HCT116 (cell line): ENCODE results near the gene EARS2.

Experiments
- CBX3 ChIP-seq: IDR thresholded peaks from 2 replicates; pipeline ENCODE4 v1.6.1; 2012; ENCODE audit warnings: low read depth
- CEBPB ChIP-seq: IDR thresholded peaks from 2 replicates; pipeline ENCODE4 v1.6.1; 2012; ENCODE audit warnings: low read depth
- CTCF ChIP-seq, 3 experiments: fragments of 200-600 bp in 1 of 3; sonication (generic) in 1 of 3; IDR thresholded peaks in 2 of 3; conservative IDR thresholded peaks in 1 of 3; 2 replicates each; pipeline ENCODE4 v1.5.1; 2012 to 2017; ENCODE audit warnings: low read depth in 2 of 3, low read length in 2 of 3, antibody characterized with exemption in 1 of 3, borderline replicate concordance in 1 of 3, control low read depth in 1 of 3, mild to moderate bottlenecking in 1 of 3, mixed read lengths in 1 of 3, mixed run types in 1 of 3, moderate library complexity in 1 of 3; ENCODE audit not compliant: insufficient read depth in 1 of 3
- ELF1 ChIP-seq: IDR thresholded peaks from 2 replicates; pipeline ENCODE4 v1.6.1; 2012; ENCODE audit warnings: low read depth, borderline replicate concordance
- EZH2 ChIP-seq: fragments of 200-600 bp; sonication (generic); IDR thresholded peaks from 2 replicates; pipeline ENCODE4 v1.6.1; 2017; ENCODE audit warnings: antibody characterized with exemption, mixed run types
- FOSL1 ChIP-seq: IDR thresholded peaks from 2 replicates; pipeline ENCODE4 v1.6.1; 2012; ENCODE audit warnings: low read depth
- POLR2A ChIP-seq: IDR thresholded peaks from 2 replicates; pipeline ENCODE4 v1.7.0; 2011; ENCODE audit warnings: borderline replicate concordance; ENCODE audit not compliant: insufficient read depth, insufficient read length; ENCODE audit errors: extremely low read depth
- SIN3A ChIP-seq: IDR thresholded peaks from 2 replicates; pipeline ENCODE4 v1.6.1; 2012; ENCODE audit warnings: low read depth
- SP1 ChIP-seq: IDR thresholded peaks from 2 replicates; pipeline ENCODE4 v1.6.1; 2012; ENCODE audit warnings: low read depth
- YY1 ChIP-seq: IDR thresholded peaks from 2 replicates; pipeline ENCODE4 v1.6.1; 2011; ENCODE audit warnings: low read length, low read depth, moderate library complexity, mild to moderate bottlenecking; ENCODE audit not compliant: insufficient replicate concordance; ENCODE audit errors: extremely low read depth
- ZBTB33 ChIP-seq: IDR thresholded peaks from 2 replicates; pipeline ENCODE4 v1.6.1; 2011; ENCODE audit warnings: mild to moderate bottlenecking, low read length, moderate library complexity; ENCODE audit not compliant: insufficient replicate concordance; ENCODE audit errors: extremely low read depth
- ZNF274 ChIP-seq: fragments of 200-500 bp; sonication (Bioruptor generic); IDR thresholded peaks from 2 replicates; pipeline ENCODE4 v1.6.1; 2014; ENCODE audit warnings: mild to moderate bottlenecking, low read depth, low read length, inconsistent platforms
- TF ChIP-seq, protein P1 (sequence below): IDR thresholded peaks from 2 replicates; pipeline ENCODE4 v1.6.1; 2012; ENCODE audit warnings: low read depth
- TF ChIP-seq, protein P2 (sequence below): IDR thresholded peaks from 2 replicates; pipeline ENCODE4 v1.6.1; 2012

- TF ChIP-seq CBX3 (no peak), EZH2 (no peak), ZNF274 (no peak), CTCF (IDR thresholded peaks at IDR 0.05 in 2 of 3, conservative IDR thresholded peaks at IDR 0.05 in 1 of 3; ENCODE audit: borderline replicate concordance in 1 of 3, insufficient read depth in 1 of 3, low read depth in 2 of 3, low read length in 2 of 3) (no peak), SIN3A (no peak), FOSL1 (no peak), SP1 (no peak), ZBTB33 (no peak), POLR2A (no peak), YY1 (no peak), ELF1 (no peak), CEBPB (no peak)
- TF ChIP-seq, protein P1, sequence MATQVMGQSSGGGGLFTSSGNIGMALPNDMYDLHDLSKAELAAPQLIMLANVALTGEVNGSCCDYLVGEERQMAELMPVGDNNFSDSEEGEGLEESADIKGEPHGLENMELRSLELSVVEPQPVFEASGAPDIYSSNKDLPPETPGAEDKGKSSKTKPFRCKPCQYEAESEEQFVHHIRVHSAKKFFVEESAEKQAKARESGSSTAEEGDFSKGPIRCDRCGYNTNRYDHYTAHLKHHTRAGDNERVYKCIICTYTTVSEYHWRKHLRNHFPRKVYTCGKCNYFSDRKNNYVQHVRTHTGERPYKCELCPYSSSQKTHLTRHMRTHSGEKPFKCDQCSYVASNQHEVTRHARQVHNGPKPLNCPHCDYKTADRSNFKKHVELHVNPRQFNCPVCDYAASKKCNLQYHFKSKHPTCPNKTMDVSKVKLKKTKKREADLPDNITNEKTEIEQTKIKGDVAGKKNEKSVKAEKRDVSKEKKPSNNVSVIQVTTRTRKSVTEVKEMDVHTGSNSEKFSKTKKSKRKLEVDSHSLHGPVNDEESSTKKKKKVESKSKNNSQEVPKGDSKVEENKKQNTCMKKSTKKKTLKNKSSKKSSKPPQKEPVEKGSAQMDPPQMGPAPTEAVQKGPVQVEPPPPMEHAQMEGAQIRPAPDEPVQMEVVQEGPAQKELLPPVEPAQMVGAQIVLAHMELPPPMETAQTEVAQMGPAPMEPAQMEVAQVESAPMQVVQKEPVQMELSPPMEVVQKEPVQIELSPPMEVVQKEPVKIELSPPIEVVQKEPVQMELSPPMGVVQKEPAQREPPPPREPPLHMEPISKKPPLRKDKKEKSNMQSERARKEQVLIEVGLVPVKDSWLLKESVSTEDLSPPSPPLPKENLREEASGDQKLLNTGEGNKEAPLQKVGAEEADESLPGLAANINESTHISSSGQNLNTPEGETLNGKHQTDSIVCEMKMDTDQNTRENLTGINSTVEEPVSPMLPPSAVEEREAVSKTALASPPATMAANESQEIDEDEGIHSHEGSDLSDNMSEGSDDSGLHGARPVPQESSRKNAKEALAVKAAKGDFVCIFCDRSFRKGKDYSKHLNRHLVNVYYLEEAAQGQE: no peak
- TF ChIP-seq, protein P2, sequence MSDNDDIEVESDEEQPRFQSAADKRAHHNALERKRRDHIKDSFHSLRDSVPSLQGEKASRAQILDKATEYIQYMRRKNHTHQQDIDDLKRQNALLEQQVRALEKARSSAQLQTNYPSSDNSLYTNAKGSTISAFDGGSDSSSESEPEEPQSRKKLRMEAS: no peak
Observed at GRCh38 chr16:23563186-23563585, 6.0 kb upstream of the EARS2 start.
